SK-N-SH (cell line): ENCODE measurements around the gene NPIPB6.

Source experiments
- EZH2phosphoT487 ChIP-seq: fragments of 200-600 bp; sonication (generic); IDR thresholded peaks from 2 replicates; pipeline ENCODE4 v1.6.1; 2017; ENCODE audit warnings: low read depth, mixed run types, mild to moderate bottlenecking, antibody characterized with exemption, moderate library complexity, borderline replicate concordance
- GATA2 ChIP-seq: sonication (generic); formaldehyde crosslinking; IDR thresholded peaks from 2 replicates; pipeline ENCODE4 v1.5.0; 2020; ENCODE audit warnings: mild to moderate bottlenecking, missing genetic modification reagents
- NFIC ChIP-seq: IDR thresholded peaks from 2 replicates; pipeline ENCODE4 v1.4.0; 2012; ENCODE audit warnings: borderline replicate concordance
- NRF1 ChIP-seq: IDR thresholded peaks from 2 replicates; pipeline ENCODE4 v1.6.1; 2012; ENCODE audit warnings: low read depth, mild to moderate bottlenecking, low read length
- POLR2AphosphoS5 ChIP-seq: IDR thresholded peaks from 2 replicates; pipeline ENCODE4 v1.6.1; 2012; ENCODE audit warnings: low read depth, low read length
- TAF1 ChIP-seq: IDR thresholded peaks from 2 replicates; pipeline ENCODE4 v1.6.1; 2012; ENCODE audit warnings: low read depth, mild to moderate bottlenecking, low read length, moderate library complexity, borderline replicate concordance
- ZBTB33 ChIP-seq: IDR thresholded peaks from 2 replicates; pipeline ENCODE4 v1.4.0; 2012; ENCODE audit warnings: low read depth, borderline replicate concordance
- TF ChIP-seq, protein P1 (sequence below): fragments of 200-600 bp; sonication (generic); IDR thresholded peaks from 2 replicates; pipeline ENCODE4 v1.6.1; 2017; ENCODE audit warnings: antibody characterized with exemption, mild to moderate bottlenecking, moderate library complexity
- TF ChIP-seq, protein P2 (sequence below): IDR thresholded peaks from 2 replicates; pipeline ENCODE4 v1.4.0; 2012; ENCODE audit warnings: low read depth

GRCh38 chr16:28320741-28321140, 42.6 kb downstream of the NPIPB6 start:
- TF ChIP-seq POLR2AphosphoS5 (no peak), NFIC (no peak), GATA2 (CRISPR knock-in tag) (no peak), NRF1 (no peak), ZBTB33 (no peak), EZH2phosphoT487 (no peak), TAF1 (no peak)
- TF ChIP-seq, protein P1, sequence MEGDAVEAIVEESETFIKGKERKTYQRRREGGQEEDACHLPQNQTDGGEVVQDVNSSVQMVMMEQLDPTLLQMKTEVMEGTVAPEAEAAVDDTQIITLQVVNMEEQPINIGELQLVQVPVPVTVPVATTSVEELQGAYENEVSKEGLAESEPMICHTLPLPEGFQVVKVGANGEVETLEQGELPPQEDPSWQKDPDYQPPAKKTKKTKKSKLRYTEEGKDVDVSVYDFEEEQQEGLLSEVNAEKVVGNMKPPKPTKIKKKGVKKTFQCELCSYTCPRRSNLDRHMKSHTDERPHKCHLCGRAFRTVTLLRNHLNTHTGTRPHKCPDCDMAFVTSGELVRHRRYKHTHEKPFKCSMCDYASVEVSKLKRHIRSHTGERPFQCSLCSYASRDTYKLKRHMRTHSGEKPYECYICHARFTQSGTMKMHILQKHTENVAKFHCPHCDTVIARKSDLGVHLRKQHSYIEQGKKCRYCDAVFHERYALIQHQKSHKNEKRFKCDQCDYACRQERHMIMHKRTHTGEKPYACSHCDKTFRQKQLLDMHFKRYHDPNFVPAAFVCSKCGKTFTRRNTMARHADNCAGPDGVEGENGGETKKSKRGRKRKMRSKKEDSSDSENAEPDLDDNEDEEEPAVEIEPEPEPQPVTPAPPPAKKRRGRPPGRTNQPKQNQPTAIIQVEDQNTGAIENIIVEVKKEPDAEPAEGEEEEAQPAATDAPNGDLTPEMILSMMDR, result no peak
- TF ChIP-seq, protein P2, sequence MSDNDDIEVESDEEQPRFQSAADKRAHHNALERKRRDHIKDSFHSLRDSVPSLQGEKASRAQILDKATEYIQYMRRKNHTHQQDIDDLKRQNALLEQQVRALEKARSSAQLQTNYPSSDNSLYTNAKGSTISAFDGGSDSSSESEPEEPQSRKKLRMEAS, result no peak
